ENCODE results near the gene CFAP43. TPM values are rescaled to one million over a fixed set of nuclear protein-coding genes. Genes with fewer than 3 reads are reported as not detected.

The CFAP43 gene
- total RNA-seq, 1 donor from 2014 or later, result 0.26 TPM

- DNase-seq (ENCODE audit: low read depth), result no peak
- no peak for FAIRE-seq
- TF ChIP-seq CTCF (IDR thresholded peaks at IDR 0.05; ENCODE audit: insufficient read depth, low read length, severe bottlenecking), result no peak
- Histone ChIP-seq H3K27me3 (ENCODE audit: control insufficient read depth, insufficient read depth, low read length) (no peaks in the 10 kb centered on the region), H3K4me3 (ENCODE audit: low read depth, low read length) (no peak overlapping the region), H3K36me3 (ENCODE audit: control insufficient read depth, insufficient read depth, low read length) (no peaks in the 10 kb centered on the region)
Observed at GRCh38 chr10:104208730-104209129, 23.4 kb downstream of the CFAP43 start.

- H3K4me3 ChIP-seq (ENCODE audit: low read depth, low read length), result no peak overlapping the region
- FAIRE-seq (no peak), DNase-seq (ENCODE audit: low read depth) (no peak)
- no peaks in the 10 kb centered on the region for H3K36me3 ChIP-seq (ENCODE audit: control insufficient read depth, insufficient read depth, low read length)
- H3K27me3 ChIP-seq (ENCODE audit: control insufficient read depth, insufficient read depth, low read length), result no peaks in the 10 kb centered on the region
- TF ChIP-seq CTCF (IDR thresholded peaks at IDR 0.05; ENCODE audit: insufficient read depth, low read length, severe bottlenecking), result no peak
Observed at GRCh38 chr10:104202231-104202630, 29.9 kb downstream of the CFAP43 start.

GRCh38 chr10:104201636-104202035, 30.5 kb downstream of the CFAP43 start:
- Histone ChIP-seq H3K4me3 (ENCODE audit: low read depth, low read length) (no peak overlapping the region), H3K27me3 (ENCODE audit: control insufficient read depth, insufficient read depth, low read length) (no peaks in the 10 kb centered on the region), H3K36me3 (ENCODE audit: control insufficient read depth, insufficient read depth, low read length) (no peaks in the 10 kb centered on the region)
- peak; percentile 33 for DNase-seq (ENCODE audit: low read depth)
- no peak for FAIRE-seq
- no peak for TF ChIP-seq CTCF (IDR thresholded peaks at IDR 0.05; ENCODE audit: insufficient read depth, low read length, severe bottlenecking)

GRCh38 chr10:104199567-104199966, 32.6 kb downstream of the CFAP43 start:
- FAIRE-seq, result no peak
- Histone ChIP-seq H3K27me3 (ENCODE audit: control insufficient read depth, insufficient read depth, low read length) (no peaks in the 10 kb centered on the region), H3K4me3 (ENCODE audit: low read depth, low read length) (no peak overlapping the region), H3K36me3 (ENCODE audit: control insufficient read depth, insufficient read depth, low read length) (no peaks in the 10 kb centered on the region)
- DNase-seq (ENCODE audit: low read depth), result no peak
- no peak for TF ChIP-seq CTCF (IDR thresholded peaks at IDR 0.05; ENCODE audit: insufficient read depth, low read length, severe bottlenecking)

GRCh38 chr10:104197364-104197763, 34.8 kb downstream of the CFAP43 start:
- no peaks in the 10 kb centered on the region for H3K36me3 ChIP-seq (ENCODE audit: control insufficient read depth, insufficient read depth, low read length)
- H3K27me3 ChIP-seq (ENCODE audit: control insufficient read depth, insufficient read depth, low read length), result no peaks in the 10 kb centered on the region
- no peak overlapping the region for H3K4me3 ChIP-seq (ENCODE audit: low read depth, low read length)
- DNase-seq (ENCODE audit: low read depth), result peak; percentile 90
- TF ChIP-seq CTCF (IDR thresholded peaks at IDR 0.05; ENCODE audit: insufficient read depth, low read length, severe bottlenecking), result peak; percentile 5
- FAIRE-seq, result no peak

GRCh38 chr10:104195706-104196105, 36.5 kb downstream of the CFAP43 start:
- FAIRE-seq (no peak), DNase-seq (ENCODE audit: low read depth) (no peak)
- TF ChIP-seq CTCF (IDR thresholded peaks at IDR 0.05; ENCODE audit: insufficient read depth, low read length, severe bottlenecking), result no peak
- H3K36me3 ChIP-seq (ENCODE audit: control insufficient read depth, insufficient read depth, low read length), result no peaks in the 10 kb centered on the region
- no peaks in the 10 kb centered on the region for H3K27me3 ChIP-seq (ENCODE audit: control insufficient read depth, insufficient read depth, low read length)
- no peak overlapping the region for H3K4me3 ChIP-seq (ENCODE audit: low read depth, low read length)
